Measurements from ENCODE around the gene SHISA4. TPM values are rescaled to one million over a fixed set of nuclear protein-coding genes. Genes with fewer than 3 reads are reported as not detected.

The SHISA4 gene
- total RNA-seq, 1 experiment from 2014 or later: 6.3 TPM

- TF ChIP-seq AFF4 (CRISPR knock-in tag; IDR thresholded peaks at IDR 0.05; ENCODE audit: borderline replicate concordance) (no peak), FOXP4 (CRISPR knock-in tag; IDR thresholded peaks at IDR 0.05) (no peak), ZNF219 (CRISPR knock-in tag; IDR thresholded peaks at IDR 0.05; ENCODE audit: borderline replicate concordance) (no peak), FOXK1 (CRISPR knock-in tag; IDR thresholded peaks at IDR 0.05) (no peak), CREB1 (CRISPR knock-in tag; IDR thresholded peaks at IDR 0.05) (no peak), E2F1 (CRISPR knock-in tag; IDR thresholded peaks at IDR 0.05) (no peak), IRF2 (CRISPR knock-in tag; IDR thresholded peaks at IDR 0.05; ENCODE audit: borderline replicate concordance, low read depth) (no peak), ZNF121 (CRISPR knock-in tag; IDR thresholded peaks at IDR 0.05) (no peak)
Observed at GRCh38 chr1:201938440-201939035, 49.8 kb downstream of the SHISA4 start (continued).

GRCh38 chr1:201939148-201939547 lies 50.5 kb downstream of the SHISA4 start:
- H3K36me3 Mint-ChIP-seq: no peaks in the 10 kb centered on the region
- CTCF ChIA-PET: interaction anchor here (1.2 to 1.8 kb wide), 2 partner anchors 44 to 67 kb away, joined by 5 to 10 read pairs; no protein-coding TSS in a partner anchor
- peaks cover 16% of the 10 kb centered on the region for H3K4me1 Mint-ChIP-seq
- H3K27ac Mint-ChIP-seq: no peak overlapping the region
- no peak for TF ChIP-seq ERG (CRISPR knock-in tag; IDR thresholded peaks at IDR 0.05)
- TF ChIP-seq ZNF416 (CRISPR knock-in tag; IDR thresholded peaks at IDR 0.05): no peak
- TF ChIP-seq ZNF396 (CRISPR knock-in tag; IDR thresholded peaks at IDR 0.05; ENCODE audit: borderline replicate concordance): no peak
- no peak for TF ChIP-seq ATF3 (CRISPR knock-in tag; conservative IDR thresholded peaks at IDR 0.05)
- TF ChIP-seq ZBTB21 (CRISPR knock-in tag; IDR thresholded peaks at IDR 0.05; ENCODE audit: borderline replicate concordance): no peak
- no peak for TF ChIP-seq SP1 (CRISPR knock-in tag; conservative IDR thresholded peaks at IDR 0.05)
- no peak for TF ChIP-seq RORB (CRISPR knock-in tag; IDR thresholded peaks at IDR 0.05)
- no peak for TF ChIP-seq E2F4 (CRISPR knock-in tag; IDR thresholded peaks at IDR 0.05; ENCODE audit: borderline replicate concordance, low read depth)
- no peak for TF ChIP-seq NFYB (CRISPR knock-in tag; conservative IDR thresholded peaks at IDR 0.05; ENCODE audit: low read depth)
- POLR2A ChIA-PET: no interaction called here
- H3K9me3 Mint-ChIP-seq: no peaks in the 10 kb centered on the region
- no peak overlapping the region for H3K4me3 Mint-ChIP-seq
- peaks cover 2% of the 10 kb centered on the region; the same call in 1 of the 2 replicates for H3K27me3 Mint-ChIP-seq (ENCODE audit: low read depth)
- no peak for ATAC-seq
- no peak for DNase-seq (ENCODE audit: low spot score)
